Measurements from ENCODE around the gene IKZF2.

The IKZF2 gene

GRCh38 chr2:212953170-212953920 is 198.1 kb downstream of the IKZF2 start:
- no peak for DNase-seq

DNA sequence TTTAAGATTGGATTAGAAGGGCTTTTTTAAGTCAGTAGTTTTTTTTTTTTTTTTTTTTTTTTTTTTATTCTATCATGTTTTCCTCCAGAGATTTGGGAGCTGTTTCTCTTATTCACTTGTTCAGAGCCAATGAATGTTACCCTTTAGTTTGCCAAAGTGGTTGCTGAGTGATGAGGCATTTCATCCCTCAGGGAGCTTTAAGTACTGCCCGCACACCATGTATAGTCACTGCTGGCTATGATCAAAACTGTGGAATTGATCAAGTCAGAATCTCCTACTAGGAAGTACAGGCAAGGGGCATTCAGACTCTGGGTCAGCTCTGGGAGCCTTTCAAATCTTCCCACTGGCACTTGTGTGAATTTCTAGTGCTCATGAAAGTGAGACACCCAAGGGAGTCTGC is 201.6 kb downstream of the IKZF2 start:
- DNase-seq, result no peak

All from KG1 (cell line).